CD14-positive monocyte (primary cell): ENCODE measurements around the gene FRY. TPM values are rescaled to one million over a fixed set of nuclear protein-coding genes. Genes with fewer than 3 reads are reported as not detected.

ENCODE experiments used
- DNase-seq, 3 donors: peaks; one replicate each; pipeline ENCODE4 v3.0.0-alpha.2; 2011 to 2022
- H2AFZ ChIP-seq: 2 replicates; pipeline ENCODE4 v1.6.0; 2012; ENCODE audit warnings: mild to moderate bottlenecking, low read depth, low read length, inconsistent platforms; ENCODE audit not compliant: insufficient read depth, poor library complexity, severe bottlenecking
- H3K27ac ChIP-seq, 2 donors: 1 replicate in 1 of 2; 2 replicates in 1 of 2; pipeline ENCODE4 v1.5.1; 2012 to 2013; ENCODE audit warnings: low read length in 2 of 2, control low read depth in 1 of 2, inconsistent platforms in 1 of 2, low read depth in 1 of 2, mild to moderate bottlenecking in 1 of 2
- H3K27me3 ChIP-seq, 2 donors: one replicate each; pipeline versions ENCODE4 v1.6.0 to v1.6.1; 2011 to 2013; ENCODE audit warnings: low read length in 2 of 2; ENCODE audit not compliant: control insufficient read depth in 2 of 2, insufficient read depth in 2 of 2
- H3K36me3 ChIP-seq, 2 donors: replicated peaks in 1 of 2; 1 replicate in 1 of 2; 2 replicates in 1 of 2; pipeline versions ENCODE4 v1.5.1 to v1.6.1; 2012 to 2013; ENCODE audit warnings: low read length in 2 of 2, control low read depth in 1 of 2, inconsistent platforms in 1 of 2, mild to moderate bottlenecking in 1 of 2; ENCODE audit not compliant: insufficient read depth in 2 of 2, control insufficient read depth in 1 of 2
- H3K4me1 ChIP-seq, 2 donors: 1 replicate in 1 of 2; 2 replicates in 1 of 2; pipeline versions ENCODE4 v1.5.1 to v1.6.1; 2012 to 2013; ENCODE audit warnings: low read length in 2 of 2, control low read depth in 1 of 2, inconsistent platforms in 1 of 2, mild to moderate bottlenecking in 1 of 2, moderate library complexity in 1 of 2; ENCODE audit not compliant: insufficient read depth in 2 of 2, control insufficient read depth in 1 of 2
- H3K4me2 ChIP-seq: replicated peaks from 2 replicates; pipeline ENCODE3; 2012; ENCODE audit warnings: low read length, moderate library complexity, mild to moderate bottlenecking; ENCODE audit not compliant: poor library complexity, severe bottlenecking; ENCODE audit errors: extremely low read depth
- H3K4me3 ChIP-seq, 3 experiments: fragments of 200-600 bp in 1 of 3; sonication (generic) in 1 of 3; replicated peaks in 1 of 3; 1 replicate in 2 of 3; 2 replicates in 1 of 3; pipeline ENCODE4 v1.5.1; 2011 to 2013; ENCODE audit warnings: low read length in 3 of 3, mild to moderate bottlenecking in 3 of 3, control low read depth in 2 of 3, low read depth in 2 of 3, inconsistent platforms in 1 of 3, moderate library complexity in 1 of 3
- H3K79me2 ChIP-seq: 2 replicates; pipeline ENCODE4 v1.6.0; 2012; ENCODE audit warnings: mild to moderate bottlenecking, control low read depth, inconsistent platforms, low read length, moderate library complexity; ENCODE audit not compliant: insufficient read depth
- H3K9ac ChIP-seq: 2 replicates; pipeline ENCODE4 v1.6.0; 2017; ENCODE audit warnings: low read length, mild to moderate bottlenecking; ENCODE audit not compliant: insufficient read depth, poor library complexity, severe bottlenecking
- H3K9me3 ChIP-seq, 2 donors: replicated peaks in 1 of 2; 1 replicate in 1 of 2; 2 replicates in 1 of 2; pipeline versions ENCODE4 v1.5.1 to v1.6.1; 2012 to 2013; ENCODE audit warnings: low read length in 2 of 2, control low read depth in 1 of 2; ENCODE audit not compliant: control insufficient read depth in 1 of 2, insufficient read depth in 1 of 2
- H4K20me1 ChIP-seq: 2 replicates; pipeline ENCODE4 v1.6.0; 2012; ENCODE audit warnings: mild to moderate bottlenecking, low read length, control low read depth, moderate library complexity; ENCODE audit not compliant: insufficient read depth
- H3K27ac Mint-ChIP-seq, 7 donors: one replicate each; pipeline ENCODE4 v1.8.0; 2020; ENCODE audit warnings: mild to moderate bottlenecking in 7 of 7, mixed read lengths in 7 of 7, moderate library complexity in 6 of 7, inconsistent platforms in 2 of 7
- H3K27me3 Mint-ChIP-seq, 3 donors: one replicate each; pipeline ENCODE4 v1.8.0; 2021 to 2022; ENCODE audit warnings: low read depth in 3 of 3, mild to moderate bottlenecking in 3 of 3, mixed read lengths in 3 of 3, moderate library complexity in 3 of 3, inconsistent platforms in 1 of 3
- H3K36me3 Mint-ChIP-seq, 2 donors: one replicate each; pipeline ENCODE4 v1.8.0; 2020; ENCODE audit warnings: mixed read lengths in 2 of 2, inconsistent platforms in 1 of 2, mild to moderate bottlenecking in 1 of 2
- H3K4me1 Mint-ChIP-seq: one replicate; pipeline ENCODE4 v1.8.0; 2020; ENCODE audit warnings: mild to moderate bottlenecking, mixed read lengths
- H3K4me3 Mint-ChIP-seq, 2 donors: one replicate each; pipeline ENCODE4 v1.8.0; 2020; ENCODE audit warnings: mild to moderate bottlenecking in 2 of 2, mixed read lengths in 2 of 2, moderate library complexity in 1 of 2
- H3K9me3 Mint-ChIP-seq, 7 donors: one replicate each; pipeline ENCODE4 v1.8.0; 2020 to 2022; ENCODE audit warnings: mixed read lengths in 7 of 7, mild to moderate bottlenecking in 6 of 7, moderate library complexity in 6 of 7, inconsistent platforms in 2 of 7
- CTCF ChIP-seq: fragments of 200-600 bp; IDR thresholded peaks from one replicate; pipeline ENCODE4 v1.8.0; 2022; ENCODE audit warnings: antibody characterized with exemption, mild to moderate bottlenecking
- WGBS: methylation state at CpG from one replicate; pipeline ENCODE4 v1.1.5; 2013; ENCODE audit warnings: missing lambda C conversion rate; ENCODE audit not compliant: insufficient coverage; 5-methylcytosine and 5-hydroxymethylcytosine counted together
- intact Hi-C, 2 donors: fragments of 100-400 bp; cut with micrococcal nuclease; formaldehyde crosslinking; loops; one replicate each; pipeline versions ENCODE4 v1.15.0 to v1.15.1; 2023
- polyA plus RNA-seq, 3 donors: library from polyadenylated mRNA; depleted of rRNA in 1 of 3; unstranded in 2 of 3; stranded (reverse) in 1 of 3; fragments of 300-500 nt in 2 of 3; fragments of >200 nt in 1 of 3; fragmentation: Illumina TruSeq in 2 of 3; gene quantifications; 1 replicate in 2 of 3; 2 replicates in 1 of 3; pipeline ENCODE4 v1.2.3, GENCODE V29; 2012 to 2021

Gene FRY
- polyA plus RNA-seq, 3 donors: 3.9 to 31.8 (median 5.0) TPM

- no peak for TF ChIP-seq CTCF
- no peaks in the 10 kb centered on the region for H3K9me3 ChIP-seq
- Mint-ChIP-seq H3K9me3 (peaks cover 0 to 1% (median 0%) of the 10 kb centered on the region in 7 donors), H3K4me1 (peaks cover 1% of the 10 kb centered on the region), H3K4me3 (no peak overlapping the region), H3K27me3 (no peaks in the 10 kb centered on the region), H3K36me3 (peaks cover 62 to 81% of the 10 kb centered on the region in 2 donors), H3K27ac (peak overlapping the region in 2 of 7 donors; percentile 30 to 34)
- no peak overlapping the region for H3K27ac ChIP-seq
- no peaks in the 10 kb centered on the region for H4K20me1 ChIP-seq
- no peaks in the 10 kb centered on the region for H3K4me1 ChIP-seq
- H3K79me2 ChIP-seq: no peaks in the 10 kb centered on the region
- intact Hi-C loops: no loop called here
- no CpG with 5 or more reads among the region's 1 CpG for WGBS
- no peaks in the 10 kb centered on the region for H3K27me3 ChIP-seq
- H3K36me3 ChIP-seq: peaks cover 72 to 82% of the 10 kb centered on the region in 2 donors
- H3K4me3 ChIP-seq: no peak overlapping the region
- no peak for DNase-seq
- no peak overlapping the region for H3K4me2 ChIP-seq
- no peak overlapping the region for H3K9ac ChIP-seq
- H2AFZ ChIP-seq: no peak overlapping the region
Measured at GRCh38 chr13:32150239-32150638, 118.7 kb downstream of the FRY start.

GRCh38 chr13:32150794-32151193 lies 119.2 kb downstream of the FRY start:
- Histone ChIP-seq H3K27me3 (no peaks in the 10 kb centered on the region), H3K4me1 (no peaks in the 10 kb centered on the region), H3K9me3 (no peaks in the 10 kb centered on the region), H2AFZ (no peak overlapping the region), H3K4me3 (no peak overlapping the region), H3K27ac (no peak overlapping the region), H3K4me2 (no peak overlapping the region), H3K79me2 (no peaks in the 10 kb centered on the region), H4K20me1 (no peaks in the 10 kb centered on the region), H3K9ac (no peak overlapping the region), H3K36me3 (peaks cover 76 to 87% of the 10 kb centered on the region in 2 donors)
- Mint-ChIP-seq H3K27ac (peak overlapping the region in 2 of 7 donors; percentile 47 to 58), H3K27me3 (no peaks in the 10 kb centered on the region), H3K36me3 (peaks cover 65 to 84% of the 10 kb centered on the region in 2 donors), H3K4me1 (peaks cover 1% of the 10 kb centered on the region), H3K9me3 (peaks cover 0 to 1% (median 0%) of the 10 kb centered on the region in 7 donors), H3K4me3 (no peak overlapping the region)
- WGBS: no CpG with 5 or more reads among the region's 1 CpG
- intact Hi-C loops: no loop called here
- no peak for DNase-seq
- TF ChIP-seq CTCF: no peak
